RWPE2 (cell line): Measurements from ENCODE around the gene SLC24A3.

Experiments used
- ATAC-seq: fragments of 200-7000 bp; cut with Tn5 transposase; 3 replicates; pipeline ENCODE4 v1.9.1; 2021; ENCODE audit warnings: low read depth
- DNase-seq: peaks from one replicate; pipeline ENCODE4 v3.0.0-alpha.2; 2020; ENCODE audit warnings: low spot score
- H3K27ac ChIP-seq: fragments of 450-650 bp; 2 replicates; pipeline ENCODE4 v1.5.1; 2017; ENCODE audit warnings: mild to moderate bottlenecking; ENCODE audit not compliant: poor library complexity, severe bottlenecking
- H3K27me3 ChIP-seq: fragments of 250-450 bp; sonication (Bioruptor Pico); 2 replicates; pipeline ENCODE4 v1.5.1; 2021; ENCODE audit warnings: mild to moderate bottlenecking, moderate library complexity; ENCODE audit not compliant: insufficient read depth, poor library complexity, severe bottlenecking
- H3K36me3 ChIP-seq: fragments of 250-450 bp; sonication (Bioruptor Pico); 2 replicates; pipeline ENCODE4 v1.5.1; 2020; ENCODE audit warnings: low read depth, mild to moderate bottlenecking, moderate library complexity
- H3K4me1 ChIP-seq: fragments of 250-450 bp; sonication (Bioruptor Pico); 2 replicates; pipeline ENCODE4 v1.5.1; 2021; ENCODE audit warnings: mild to moderate bottlenecking, moderate library complexity; ENCODE audit not compliant: insufficient read depth, poor library complexity, severe bottlenecking
- H3K4me3 ChIP-seq: fragments of 250-450 bp; sonication (Bioruptor Pico); 2 replicates; pipeline ENCODE4 v1.5.1; 2021; ENCODE audit warnings: mild to moderate bottlenecking, moderate library complexity; ENCODE audit not compliant: severe bottlenecking
- H3K9me3 ChIP-seq: fragments of 250-450 bp; sonication (Bioruptor Pico); 2 replicates; pipeline ENCODE4 v1.5.1; 2021; ENCODE audit warnings: mild to moderate bottlenecking, moderate library complexity; ENCODE audit not compliant: severe bottlenecking
- CTCF ChIP-seq: fragments of 450-650 bp; IDR thresholded peaks from one replicate; pipeline ENCODE4 v1.5.1; 2017; ENCODE audit warnings: mild to moderate bottlenecking, moderate library complexity; ENCODE audit not compliant: poor library complexity, severe bottlenecking

The SLC24A3 gene

GRCh38 chr20:19760371-19760721, 547.9 kb downstream of the SLC24A3 start:
- H3K9me3 ChIP-seq, result no peaks in the 10 kb centered on the region
- no peak overlapping the region for H3K27ac ChIP-seq
- DNase-seq (no peak), ATAC-seq (no peak)
- H3K4me3 ChIP-seq, result no peak overlapping the region
- no peak for TF ChIP-seq CTCF
- no peaks in the 10 kb centered on the region for H3K36me3 ChIP-seq
- H3K4me1 ChIP-seq, result peaks cover 14% of the 10 kb centered on the region
- H3K27me3 ChIP-seq, result no peaks in the 10 kb centered on the region

- Histone ChIP-seq H3K4me1 (peaks cover 14% of the 10 kb centered on the region), H3K4me3 (no peak overlapping the region), H3K27ac (no peak overlapping the region), H3K36me3 (no peaks in the 10 kb centered on the region), H3K9me3 (no peaks in the 10 kb centered on the region), H3K27me3 (no peaks in the 10 kb centered on the region)
- no peak for TF ChIP-seq CTCF
- no peak for ATAC-seq
- no peak for DNase-seq
These were observed 548.9 kb downstream of the SLC24A3 start for GRCh38 chr20:19761326-19761725.

GRCh38 chr20:19761841-19762240, 549.4 kb downstream of the SLC24A3 start:
- no peak overlapping the region for H3K27ac ChIP-seq
- DNase-seq (no peak), ATAC-seq (no peak)
- H3K4me1 ChIP-seq, result peaks cover 10% of the 10 kb centered on the region
- no peak for TF ChIP-seq CTCF
- no peak overlapping the region for H3K4me3 ChIP-seq
- no peaks in the 10 kb centered on the region for H3K36me3 ChIP-seq
- no peaks in the 10 kb centered on the region for H3K9me3 ChIP-seq
- no peaks in the 10 kb centered on the region for H3K27me3 ChIP-seq

GRCh38 chr20:19764207-19764606, 551.8 kb downstream of the SLC24A3 start:
- Histone ChIP-seq H3K27me3 (no peaks in the 10 kb centered on the region), H3K4me3 (no peak overlapping the region), H3K27ac (no peak overlapping the region), H3K4me1 (peaks cover 10% of the 10 kb centered on the region), H3K9me3 (no peaks in the 10 kb centered on the region), H3K36me3 (no peaks in the 10 kb centered on the region)
- ATAC-seq (no peak), DNase-seq (no peak)
- TF ChIP-seq CTCF, result no peak

- no peak for TF ChIP-seq CTCF
- Histone ChIP-seq H3K27ac (no peak overlapping the region), H3K27me3 (no peaks in the 10 kb centered on the region), H3K9me3 (no peaks in the 10 kb centered on the region), H3K4me3 (no peak overlapping the region), H3K36me3 (no peaks in the 10 kb centered on the region), H3K4me1 (peaks cover 5% of the 10 kb centered on the region)
- no peak for ATAC-seq
- DNase-seq, result no peak
These were observed 552.8 kb downstream of the SLC24A3 start for GRCh38 chr20:19765266-19765665.
